Breast epithelium (tissue), 4 donors: ENCODE data around the gene CACHD1. TPM values are rescaled to one million over a fixed set of nuclear protein-coding genes. Genes with fewer than 3 reads are reported as not detected.

Source experiments
- DNase-seq, 2 donors: peaks; one replicate each; pipeline ENCODE4 v3.0.0-alpha.2; 2019; ENCODE audit warnings: low spot score in 2 of 2
- H3K27ac ChIP-seq, 2 donors: fragments of 200-600 bp; sonication (generic) in 1 of 2; one replicate each; pipeline ENCODE4 v1.5.1; 2016 to 2019; ENCODE audit warnings: mild to moderate bottlenecking in 1 of 2
- H3K27me3 ChIP-seq, 2 donors: fragments of 200-600 bp; sonication (generic) in 1 of 2; one replicate each; pipeline versions ENCODE4 v1.5.1 to v1.6.0; 2017 to 2019; ENCODE audit warnings: control low read depth in 1 of 2, mild to moderate bottlenecking in 1 of 2
- H3K36me3 ChIP-seq: fragments of 200-600 bp; one replicate; pipeline ENCODE4 v1.5.1; 2019
- H3K4me1 ChIP-seq, 2 donors: fragments of 200-600 bp; sonication (generic); one replicate each; pipeline ENCODE4 v1.5.1; 2016 to 2019; ENCODE audit warnings: control low read depth in 1 of 2
- H3K4me3 ChIP-seq, 3 donors: fragments of 200-600 bp; sonication (generic); 1 replicate in 2 of 3; 2 replicates in 1 of 3; pipeline ENCODE4 v1.5.1; 2016 to 2019; ENCODE audit warnings: mild to moderate bottlenecking in 3 of 3, moderate library complexity in 2 of 3
- H3K9me3 ChIP-seq, 2 donors: fragments of 200-600 bp; sonication (generic) in 1 of 2; one replicate each; pipeline ENCODE4 v1.5.1; 2016 to 2019; ENCODE audit warnings: control low read depth in 1 of 2
- POLR2A ChIP-seq: fragments of 450-650 bp; IDR thresholded peaks from one replicate; pipeline ENCODE4 v1.6.1; 2016; ENCODE audit warnings: antibody characterized with exemption, mild to moderate bottlenecking, moderate library complexity
- POLR2AphosphoS5 ChIP-seq, 3 donors: sonication (generic); formaldehyde crosslinking; IDR thresholded peaks; one replicate each; pipeline ENCODE4 v1.6.1; 2017; ENCODE audit warnings: antibody characterized with exemption in 3 of 3
- intact Hi-C: fragments of 100-400 bp; cut with DNase I; formaldehyde crosslinking; loops from one replicate; pipeline ENCODE4 v1.15.1; 2023; ENCODE audit warnings: low total_unique reads
- total RNA-seq, 3 donors: library from RNA; depleted of rRNA; stranded (reverse); fragments of >200 nt; gene quantifications; one replicate each; pipeline ENCODE4 v1.1.0, GENCODE V29; 2016
- TF ChIP-seq, protein P1 (sequence below), 3 donors: fragments of 450-650 bp; IDR thresholded peaks; one replicate each; pipeline ENCODE4 v1.5.1; 2016 to 2017; ENCODE audit warnings: antibody characterized with exemption in 3 of 3, mild to moderate bottlenecking in 3 of 3, moderate library complexity in 3 of 3

The CACHD1 gene
- total RNA-seq, 3 donors from 2014 or later = 21.6 to 31.9 (median 25.3) TPM

DNA sequence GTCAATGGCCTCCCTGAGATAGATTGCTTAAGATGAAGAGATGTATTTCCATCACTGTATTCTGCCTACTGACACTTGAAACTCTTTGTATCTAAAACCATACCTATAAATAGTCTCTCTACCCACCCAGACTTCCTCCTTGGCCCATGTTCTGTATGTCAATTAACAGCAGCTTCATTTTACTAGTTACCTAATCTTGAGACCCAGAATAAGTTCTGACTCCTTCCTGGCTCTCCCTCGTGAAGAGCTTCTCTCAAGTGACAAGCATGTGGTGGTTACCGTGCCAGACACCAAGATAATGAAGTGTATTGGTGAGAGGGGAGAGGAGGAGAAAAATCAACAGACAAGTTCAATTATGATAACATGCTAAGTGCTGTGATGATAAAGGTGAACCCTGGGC lies 146.1 kb downstream of the CACHD1 start:
- no peak for DNase-seq
- no peak for TF ChIP-seq POLR2AphosphoS5 (IDR thresholded peaks at IDR 0.05)
- TF ChIP-seq POLR2A = no peak
- TF ChIP-seq, protein P1, sequence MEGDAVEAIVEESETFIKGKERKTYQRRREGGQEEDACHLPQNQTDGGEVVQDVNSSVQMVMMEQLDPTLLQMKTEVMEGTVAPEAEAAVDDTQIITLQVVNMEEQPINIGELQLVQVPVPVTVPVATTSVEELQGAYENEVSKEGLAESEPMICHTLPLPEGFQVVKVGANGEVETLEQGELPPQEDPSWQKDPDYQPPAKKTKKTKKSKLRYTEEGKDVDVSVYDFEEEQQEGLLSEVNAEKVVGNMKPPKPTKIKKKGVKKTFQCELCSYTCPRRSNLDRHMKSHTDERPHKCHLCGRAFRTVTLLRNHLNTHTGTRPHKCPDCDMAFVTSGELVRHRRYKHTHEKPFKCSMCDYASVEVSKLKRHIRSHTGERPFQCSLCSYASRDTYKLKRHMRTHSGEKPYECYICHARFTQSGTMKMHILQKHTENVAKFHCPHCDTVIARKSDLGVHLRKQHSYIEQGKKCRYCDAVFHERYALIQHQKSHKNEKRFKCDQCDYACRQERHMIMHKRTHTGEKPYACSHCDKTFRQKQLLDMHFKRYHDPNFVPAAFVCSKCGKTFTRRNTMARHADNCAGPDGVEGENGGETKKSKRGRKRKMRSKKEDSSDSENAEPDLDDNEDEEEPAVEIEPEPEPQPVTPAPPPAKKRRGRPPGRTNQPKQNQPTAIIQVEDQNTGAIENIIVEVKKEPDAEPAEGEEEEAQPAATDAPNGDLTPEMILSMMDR (IDR thresholded peaks at IDR 0.05) = no peak
- H3K36me3 ChIP-seq = no peaks in the 10 kb centered on the region
- H3K4me1 ChIP-seq = no peaks in the 10 kb centered on the region
- no peak overlapping the region for H3K27ac ChIP-seq
- no peak overlapping the region for H3K4me3 ChIP-seq
- no peaks in the 10 kb centered on the region for H3K27me3 ChIP-seq
- intact Hi-C loops = no loop called here
- H3K9me3 ChIP-seq = peaks cover 0 to under 1% of the 10 kb centered on the region in 2 donors

- Histone ChIP-seq H3K9me3 (no peaks in the 10 kb centered on the region), H3K36me3 (no peaks in the 10 kb centered on the region), H3K27ac (no peak overlapping the region), H3K4me3 (no peak overlapping the region), H3K27me3 (no peaks in the 10 kb centered on the region), H3K4me1 (no peaks in the 10 kb centered on the region)
- TF ChIP-seq, protein P1 (IDR thresholded peaks at IDR 0.05) = no peak
- no peak for TF ChIP-seq POLR2AphosphoS5 (IDR thresholded peaks at IDR 0.05)
- DNase-seq = no peak
- intact Hi-C loops = loop anchor here (1.0 kb wide), 1 partner anchor 18 kb away; no protein-coding TSS in a partner anchor
Measured at GRCh38 chr1:64623750-64624191, 153.8 kb downstream of the CACHD1 start.

DNA sequence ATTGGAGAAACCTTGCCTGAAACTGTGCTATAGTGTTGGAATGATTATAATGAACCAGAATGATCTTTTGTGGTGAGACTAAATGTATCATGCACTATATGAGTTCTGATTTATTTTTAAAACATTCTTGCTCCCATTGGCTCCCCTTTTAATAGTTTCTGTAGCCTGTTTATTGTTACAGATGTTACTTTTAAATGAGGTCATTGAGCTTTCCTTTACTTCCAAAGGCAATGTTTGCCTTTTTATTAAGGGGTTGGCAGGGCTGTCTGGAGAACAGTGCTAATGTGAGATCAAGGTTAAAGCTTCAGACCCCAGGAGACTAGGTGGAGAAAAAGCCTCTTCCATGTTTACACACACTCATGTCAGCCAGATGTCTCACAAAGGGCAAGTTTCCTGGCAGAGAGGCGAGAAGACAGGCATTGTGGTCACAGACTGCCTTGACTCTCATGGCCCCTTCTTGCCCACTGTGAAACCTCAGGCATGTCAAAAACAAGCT lies 154.3 kb downstream of the CACHD1 start:
- DNase-seq = no peak
- peak overlapping the region in 1 of 2 donors; percentile 8 for H3K27ac ChIP-seq

GRCh38 chr1:64624808-64625207 lies 154.9 kb downstream of the CACHD1 start:
- H3K27ac ChIP-seq = peak overlapping the region in 1 of 2 donors; percentile 8
- TF ChIP-seq POLR2A = no peak
- TF ChIP-seq POLR2AphosphoS5 (IDR thresholded peaks at IDR 0.05) = no peak
- TF ChIP-seq, protein P1 (IDR thresholded peaks at IDR 0.05) = no peak
- intact Hi-C loops = loop anchor here (1.0 kb wide), 1 partner anchor 16 kb away; no protein-coding TSS in a partner anchor

More for the DNA sequence above, 154.3 kb downstream of the CACHD1 start:
- no peaks in the 10 kb centered on the region for H3K36me3 ChIP-seq
- no peaks in the 10 kb centered on the region for H3K9me3 ChIP-seq
- H3K27me3 ChIP-seq = no peaks in the 10 kb centered on the region
- H3K4me3 ChIP-seq = no peak overlapping the region
- no peaks in the 10 kb centered on the region for H3K4me1 ChIP-seq
- TF ChIP-seq POLR2A = no peak
- no peak for TF ChIP-seq POLR2AphosphoS5 (IDR thresholded peaks at IDR 0.05)
- TF ChIP-seq, protein P1 (IDR thresholded peaks at IDR 0.05) = no peak
- intact Hi-C loops = loop anchor here (1.0 kb wide), 1 partner anchor 17 kb away; no protein-coding TSS in a partner anchor

DNA sequence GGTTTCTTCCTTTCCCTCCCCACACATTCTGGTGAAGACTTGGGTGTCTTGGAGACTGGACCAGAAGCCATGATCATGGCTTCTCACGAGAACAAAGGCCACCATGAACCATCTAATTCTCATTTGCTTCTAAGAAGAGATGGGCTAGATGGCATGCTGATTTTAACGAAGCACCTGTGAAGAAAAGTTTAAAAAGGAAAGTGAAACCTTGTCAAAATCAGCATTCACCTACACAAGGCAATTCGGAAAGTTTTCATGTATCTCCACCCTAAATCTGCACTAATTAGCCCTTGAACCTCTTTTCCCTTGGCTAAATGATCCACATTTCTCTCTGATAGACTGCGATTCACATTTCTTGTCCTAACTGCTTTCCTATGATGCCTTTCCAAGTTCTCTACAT lies 160.7 kb downstream of the CACHD1 start:
- intact Hi-C loops = no loop called here
- TF ChIP-seq, protein P1 (IDR thresholded peaks at IDR 0.05) = no peak
- TF ChIP-seq POLR2AphosphoS5 (IDR thresholded peaks at IDR 0.05) (no peak), POLR2A (no peak)
- H3K4me1 ChIP-seq = no peaks in the 10 kb centered on the region
- no peaks in the 10 kb centered on the region for H3K9me3 ChIP-seq
- H3K27ac ChIP-seq = no peak overlapping the region
- H3K4me3 ChIP-seq = no peak overlapping the region
- no peak for DNase-seq
- H3K36me3 ChIP-seq = no peaks in the 10 kb centered on the region
- H3K27me3 ChIP-seq = no peaks in the 10 kb centered on the region

More at GRCh38 chr1:64624808-64625207, 154.9 kb downstream of the CACHD1 start:
- Histone ChIP-seq H3K4me3 (no peak overlapping the region), H3K9me3 (no peaks in the 10 kb centered on the region), H3K4me1 (no peaks in the 10 kb centered on the region), H3K36me3 (no peaks in the 10 kb centered on the region), H3K27me3 (no peaks in the 10 kb centered on the region)
- no peak for DNase-seq
